WTC11 (cell line): ENCODE measurements around the gene ACSF3.

ENCODE experiments used
- CREM ChIP-seq: sonication (generic); formaldehyde crosslinking; IDR thresholded peaks from 2 replicates; pipeline ENCODE4 v1.8.1; 2022; ENCODE audit warnings: mild to moderate bottlenecking, missing genetic modification reagents, moderate library complexity
- E2F4 ChIP-seq: sonication (generic); formaldehyde crosslinking; IDR thresholded peaks from 2 replicates; pipeline ENCODE4 v1.8.1; 2022; ENCODE audit warnings: low read depth, mild to moderate bottlenecking, moderate library complexity, missing genetic modification reagents, borderline replicate concordance
- GTF2I ChIP-seq: fragments of 250-450 bp; sonication (Bioruptor Pico); conservative IDR thresholded peaks from 2 replicates; pipeline ENCODE4 v1.4.0; 2021; ENCODE audit warnings: mild to moderate bottlenecking
- HMGA2 ChIP-seq: fragments of 250-450 bp; sonication (Bioruptor Pico); IDR thresholded peaks from 2 replicates; pipeline ENCODE4 v1.4.0; 2021; ENCODE audit warnings: mild to moderate bottlenecking, moderate library complexity
- MYBL2 ChIP-seq: sonication (generic); formaldehyde crosslinking; IDR thresholded peaks from 2 replicates; pipeline ENCODE4 v1.8.1; 2023; ENCODE audit warnings: mild to moderate bottlenecking, moderate library complexity, missing genetic modification reagents
- NR2C2 ChIP-seq: sonication (generic); formaldehyde crosslinking; IDR thresholded peaks from 2 replicates; pipeline ENCODE4 v1.8.0; 2022; ENCODE audit warnings: mild to moderate bottlenecking, missing genetic modification reagents
- SOX15 ChIP-seq: fragments of 250-450 bp; sonication (Bioruptor Pico); IDR thresholded peaks from 2 replicates; pipeline ENCODE4 v1.9.0; 2021; ENCODE audit warnings: mild to moderate bottlenecking
- TCF7 ChIP-seq: sonication (generic); formaldehyde crosslinking; IDR thresholded peaks from 2 replicates; pipeline ENCODE4 v1.8.0; 2022; ENCODE audit warnings: mild to moderate bottlenecking, low read depth, missing genetic modification reagents, moderate library complexity
- ZNF512 ChIP-seq: sonication (generic); formaldehyde crosslinking; IDR thresholded peaks from 2 replicates; pipeline ENCODE4 v1.8.1; 2022; ENCODE audit warnings: missing genetic modification reagents, borderline replicate concordance
- TF ChIP-seq, protein P1 (sequence below): fragments of 200-600 bp; IDR thresholded peaks from 2 replicates; pipeline ENCODE4 v1.8.0; 2022; ENCODE audit warnings: antibody characterized with exemption

DNA sequence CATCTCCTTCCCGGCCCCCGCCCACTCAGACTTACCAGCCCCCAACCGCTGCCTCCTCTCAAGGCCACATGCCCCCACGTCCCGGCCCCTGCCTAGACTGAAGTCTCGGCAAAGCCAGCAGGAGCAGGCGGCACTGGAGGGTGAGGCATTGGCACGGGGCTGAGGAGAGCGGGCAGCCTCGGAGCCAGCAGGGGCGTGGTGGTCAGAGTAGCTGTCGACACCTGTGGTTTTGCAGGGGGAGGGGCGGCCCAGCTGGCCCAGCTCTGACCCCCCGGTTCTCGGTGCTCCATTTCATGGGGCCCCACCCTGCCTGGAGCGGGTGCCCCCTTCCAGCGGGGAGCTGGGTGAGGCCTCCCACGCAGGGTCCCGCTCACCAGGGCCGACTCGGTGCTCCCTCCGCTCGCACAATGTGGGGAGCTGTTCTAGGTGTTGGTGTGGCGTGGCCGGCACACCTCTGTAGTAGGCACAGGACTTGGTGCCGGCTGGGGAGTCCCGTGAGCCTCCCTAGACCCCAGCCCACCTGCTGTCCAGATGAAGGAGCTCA is 82.6 kb downstream of the ACSF3 start:
- TF ChIP-seq CREM (CRISPR knock-in tag) (no peak), MYBL2 (CRISPR knock-in tag) (no peak), NR2C2 (CRISPR knock-in tag) (no peak), HMGA2 (CRISPR knock-in tag) (no peak), GTF2I (no peak), SOX15 (no peak), TCF7 (no peak), ZNF512 (CRISPR knock-in tag) (no peak), E2F4 (CRISPR knock-in tag) (no peak)
- TF ChIP-seq, protein P1, sequence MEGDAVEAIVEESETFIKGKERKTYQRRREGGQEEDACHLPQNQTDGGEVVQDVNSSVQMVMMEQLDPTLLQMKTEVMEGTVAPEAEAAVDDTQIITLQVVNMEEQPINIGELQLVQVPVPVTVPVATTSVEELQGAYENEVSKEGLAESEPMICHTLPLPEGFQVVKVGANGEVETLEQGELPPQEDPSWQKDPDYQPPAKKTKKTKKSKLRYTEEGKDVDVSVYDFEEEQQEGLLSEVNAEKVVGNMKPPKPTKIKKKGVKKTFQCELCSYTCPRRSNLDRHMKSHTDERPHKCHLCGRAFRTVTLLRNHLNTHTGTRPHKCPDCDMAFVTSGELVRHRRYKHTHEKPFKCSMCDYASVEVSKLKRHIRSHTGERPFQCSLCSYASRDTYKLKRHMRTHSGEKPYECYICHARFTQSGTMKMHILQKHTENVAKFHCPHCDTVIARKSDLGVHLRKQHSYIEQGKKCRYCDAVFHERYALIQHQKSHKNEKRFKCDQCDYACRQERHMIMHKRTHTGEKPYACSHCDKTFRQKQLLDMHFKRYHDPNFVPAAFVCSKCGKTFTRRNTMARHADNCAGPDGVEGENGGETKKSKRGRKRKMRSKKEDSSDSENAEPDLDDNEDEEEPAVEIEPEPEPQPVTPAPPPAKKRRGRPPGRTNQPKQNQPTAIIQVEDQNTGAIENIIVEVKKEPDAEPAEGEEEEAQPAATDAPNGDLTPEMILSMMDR = no peak
